KOPT-K1 (cell line): ENCODE data around the gene PDLIM1.

Experiments
- H3K27ac ChIP-seq: fragments of 200-600 bp; sonication (generic); 2 replicates; pipeline ENCODE4 v1.5.1; 2016; ENCODE audit warnings: antibody characterized with exemption, mild to moderate bottlenecking, low read depth, low read length; ENCODE audit not compliant: poor library complexity, severe bottlenecking
- H3K36me3 ChIP-seq: fragments of 200-600 bp; sonication (generic); 2 replicates; pipeline ENCODE4 v1.5.1; 2017; ENCODE audit warnings: antibody characterized with exemption, mild to moderate bottlenecking, low read length, moderate library complexity; ENCODE audit not compliant: insufficient read depth
- H3K9me3 ChIP-seq: fragments of 200-600 bp; sonication (generic); 2 replicates; pipeline ENCODE4 v1.5.1; 2017; ENCODE audit warnings: antibody characterized with exemption, low read length, mild to moderate bottlenecking; ENCODE audit not compliant: insufficient read depth, poor library complexity, severe bottlenecking

Gene PDLIM1

GRCh38 chr10:95265572-95265971 lies 25.2 kb downstream of the PDLIM1 start:
- Histone ChIP-seq H3K27ac (no peak overlapping the region), H3K36me3 (no peaks in the 10 kb centered on the region), H3K9me3 (no peaks in the 10 kb centered on the region)

GRCh38 chr10:95264227-95265051 lies 26.4 kb downstream of the PDLIM1 start:
- H3K36me3 ChIP-seq = no peaks in the 10 kb centered on the region
- no peaks in the 10 kb centered on the region for H3K9me3 ChIP-seq
- no peak overlapping the region for H3K27ac ChIP-seq

DNA sequence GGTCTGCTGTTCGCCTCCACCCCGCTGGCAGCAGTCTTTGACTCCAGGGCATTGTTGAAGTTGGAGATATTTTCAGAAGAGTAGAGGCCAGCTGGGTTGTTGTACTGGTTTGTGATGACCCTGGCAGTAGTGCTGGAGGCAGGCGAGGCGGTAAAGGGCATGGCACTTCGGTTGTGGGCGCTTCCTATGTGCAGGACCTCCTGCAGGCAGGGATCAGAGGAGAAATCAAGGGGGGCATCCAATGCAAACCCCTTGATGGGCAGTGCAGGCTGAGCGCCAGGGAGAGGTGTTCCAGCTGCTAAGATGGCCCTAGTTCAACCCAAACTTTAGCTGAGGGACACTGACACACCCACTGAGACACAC lies 27.0 kb downstream of the PDLIM1 start:
- Histone ChIP-seq H3K27ac (no peak overlapping the region), H3K36me3 (no peaks in the 10 kb centered on the region), H3K9me3 (no peaks in the 10 kb centered on the region)

DNA sequence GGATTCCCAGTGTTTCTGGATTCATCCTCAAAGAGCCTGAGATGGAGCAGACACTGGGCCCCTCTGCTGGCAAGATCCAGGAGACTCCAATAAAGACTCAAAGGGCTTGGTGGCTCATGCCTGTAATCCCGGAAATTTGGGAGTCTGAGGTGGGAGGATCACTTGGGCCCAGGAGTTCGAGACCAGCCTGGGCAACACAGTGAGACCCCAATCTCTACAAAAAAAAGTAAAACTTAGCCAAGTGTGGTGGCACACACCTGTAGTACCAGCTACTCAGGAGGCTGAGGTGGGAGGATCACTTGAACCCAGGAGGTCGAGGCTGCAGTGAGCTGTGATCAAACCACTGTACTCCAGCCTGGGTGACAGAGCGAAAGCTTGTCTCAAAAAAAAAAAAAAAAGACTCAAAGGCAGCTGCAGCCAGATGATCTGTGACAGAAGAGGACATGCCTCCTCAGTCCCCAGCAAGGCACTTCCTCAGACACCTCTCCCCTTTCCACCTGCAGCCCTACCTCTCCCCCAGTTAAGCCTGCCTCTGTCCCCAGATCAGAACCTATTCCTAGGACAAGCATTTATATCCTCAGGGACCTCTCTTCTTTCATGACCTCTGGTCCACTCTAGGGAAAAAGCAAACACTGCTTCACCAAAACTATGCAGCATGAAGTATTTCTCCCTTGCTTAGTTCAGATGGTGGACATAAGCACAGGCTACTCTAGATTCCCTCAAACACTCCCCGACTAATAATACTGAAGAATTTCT lies 27.9 kb downstream of the PDLIM1 start:
- Histone ChIP-seq H3K27ac (no peak overlapping the region), H3K36me3 (no peaks in the 10 kb centered on the region), H3K9me3 (no peaks in the 10 kb centered on the region)

GRCh38 chr10:95261926-95262325 lies 28.9 kb downstream of the PDLIM1 start:
- Histone ChIP-seq H3K36me3 (no peaks in the 10 kb centered on the region), H3K27ac (no peak overlapping the region), H3K9me3 (no peaks in the 10 kb centered on the region)

GRCh38 chr10:95260909-95261552 lies 29.8 kb downstream of the PDLIM1 start:
- Histone ChIP-seq H3K27ac (no peak overlapping the region), H3K36me3 (no peaks in the 10 kb centered on the region)

GRCh38 chr10:95260397-95260881 lies 30.4 kb downstream of the PDLIM1 start:
- H3K27ac ChIP-seq = no peak overlapping the region
- H3K9me3 ChIP-seq = no peaks in the 10 kb centered on the region
- no peaks in the 10 kb centered on the region for H3K36me3 ChIP-seq

More at GRCh38 chr10:95260909-95261552, 29.8 kb downstream of the PDLIM1 start:
- H3K9me3 ChIP-seq = no peaks in the 10 kb centered on the region

- Histone ChIP-seq H3K9me3 (no peaks in the 10 kb centered on the region), H3K27ac (no peak overlapping the region), H3K36me3 (no peaks in the 10 kb centered on the region)
Measured at GRCh38 chr10:95257849-95258248, 33.0 kb downstream of the PDLIM1 start.

- Histone ChIP-seq H3K9me3 (no peaks in the 10 kb centered on the region), H3K27ac (no peak overlapping the region), H3K36me3 (no peaks in the 10 kb centered on the region)
Measured at GRCh38 chr10:95256268-95256667, 34.5 kb downstream of the PDLIM1 start.

DNA sequence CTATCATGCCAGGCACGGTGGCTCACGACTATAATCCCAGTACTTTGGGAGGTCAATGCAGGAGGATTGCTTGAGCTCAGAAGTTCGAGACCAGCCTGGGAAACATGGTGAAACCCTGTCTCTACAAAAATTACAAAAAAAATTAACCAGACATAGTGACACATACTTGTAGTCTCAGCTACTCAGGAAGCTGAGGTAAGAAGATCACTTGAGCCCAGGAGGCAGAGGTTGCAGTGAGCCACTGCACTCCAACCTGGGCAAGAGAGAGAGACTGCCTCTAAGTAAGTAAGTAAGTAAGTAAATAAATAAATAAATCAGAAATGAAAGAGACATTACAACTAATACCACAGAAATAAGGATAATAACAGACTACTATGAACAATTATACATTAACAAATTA lies 36.2 kb downstream of the PDLIM1 start:
- Histone ChIP-seq H3K9me3 (no peaks in the 10 kb centered on the region), H3K36me3 (no peaks in the 10 kb centered on the region), H3K27ac (no peak overlapping the region)

DNA sequence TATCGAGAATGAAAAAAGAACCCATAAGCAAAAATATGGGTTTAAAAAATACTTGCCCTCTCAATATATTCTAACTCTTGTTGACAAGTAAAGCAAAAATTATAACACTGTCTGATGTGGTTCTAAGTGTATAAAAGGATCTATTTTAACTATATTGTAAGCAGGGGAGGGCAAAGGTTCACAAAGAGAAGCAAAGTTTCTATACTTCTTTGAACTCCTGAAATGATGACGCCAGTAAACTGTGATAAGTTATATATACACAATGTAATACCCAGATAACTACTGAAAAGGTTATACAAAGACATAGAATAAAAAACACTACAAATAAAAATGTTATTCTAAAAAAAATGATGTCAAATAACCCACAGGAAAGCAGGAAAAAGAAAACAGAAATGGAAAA lies 37.1 kb downstream of the PDLIM1 start:
- Histone ChIP-seq H3K27ac (no peak overlapping the region), H3K9me3 (no peaks in the 10 kb centered on the region), H3K36me3 (no peaks in the 10 kb centered on the region)

- H3K27ac ChIP-seq = no peak overlapping the region
- no peaks in the 10 kb centered on the region for H3K36me3 ChIP-seq
- H3K9me3 ChIP-seq = no peaks in the 10 kb centered on the region
Measured at GRCh38 chr10:95253007-95253406, 37.8 kb downstream of the PDLIM1 start.

GRCh38 chr10:95250856-95251255 lies 39.9 kb downstream of the PDLIM1 start:
- Histone ChIP-seq H3K27ac (no peak overlapping the region), H3K36me3 (no peaks in the 10 kb centered on the region), H3K9me3 (no peaks in the 10 kb centered on the region)

DNA sequence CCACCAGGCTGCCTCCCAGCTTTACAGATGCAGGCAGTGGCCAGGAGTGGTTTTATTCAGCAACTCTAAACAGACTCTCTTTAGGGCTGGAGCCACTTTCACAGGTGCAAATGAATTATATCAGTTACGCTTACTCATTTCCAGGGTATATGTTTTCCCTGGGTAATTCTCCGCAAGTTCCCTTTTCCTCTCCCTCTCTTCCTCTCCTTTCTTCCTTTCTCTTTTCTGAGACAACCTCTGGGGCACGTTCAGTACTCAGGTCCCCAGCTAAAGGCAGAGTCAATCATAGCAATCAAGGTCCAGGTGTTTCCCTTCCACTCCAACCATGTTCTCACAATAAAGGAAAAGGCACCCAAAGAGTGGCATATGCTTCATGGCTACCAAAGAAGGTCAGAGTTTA lies 41.3 kb downstream of the PDLIM1 start:
- Histone ChIP-seq H3K9me3 (no peaks in the 10 kb centered on the region), H3K36me3 (no peaks in the 10 kb centered on the region), H3K27ac (no peak overlapping the region)

- Histone ChIP-seq H3K9me3 (no peaks in the 10 kb centered on the region), H3K27ac (no peak overlapping the region), H3K36me3 (no peaks in the 10 kb centered on the region)
Measured at GRCh38 chr10:95248989-95249388, 41.8 kb downstream of the PDLIM1 start.
